ENCODE data around the gene GM2A. TPM values are rescaled to one million over a fixed set of nuclear protein-coding genes. Genes with fewer than 3 reads are reported as not detected.
"Not testable (repeated sequence)": the region's sequence is repeated elsewhere in the genome, so short reads cannot be mapped to it uniquely, and the experiment has no call there.

GM2A gene
- total RNA-seq, 1 donor from 2014 or later, result 18.5 TPM

- DNase-seq (ENCODE audit: low read depth, low spot score), result no peak
These were observed 32.7 kb downstream of the GM2A start for GRCh38 chr5:151285683-151286082.

DNA sequence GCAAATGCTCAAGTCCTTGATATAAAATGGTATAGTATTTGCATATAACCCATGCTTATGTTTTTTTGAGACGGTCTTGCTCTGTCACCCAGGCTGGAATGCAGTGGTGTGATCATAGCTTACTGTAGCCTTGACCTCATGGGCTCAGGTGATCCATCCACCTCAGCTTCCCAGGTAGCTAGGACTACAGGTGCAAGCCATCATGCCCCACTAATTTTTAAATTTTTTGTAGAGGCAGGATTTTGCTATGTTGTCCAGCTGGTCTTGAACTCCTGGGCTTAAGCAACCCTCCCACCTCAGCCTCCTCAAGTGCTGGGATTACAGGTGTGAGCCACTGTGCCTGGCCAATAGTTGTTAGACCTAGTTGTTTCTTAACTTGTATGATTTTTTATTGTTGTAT, 33.3 kb downstream of the GM2A start:
- no peak for DNase-seq (ENCODE audit: low read depth, low spot score)

DNA sequence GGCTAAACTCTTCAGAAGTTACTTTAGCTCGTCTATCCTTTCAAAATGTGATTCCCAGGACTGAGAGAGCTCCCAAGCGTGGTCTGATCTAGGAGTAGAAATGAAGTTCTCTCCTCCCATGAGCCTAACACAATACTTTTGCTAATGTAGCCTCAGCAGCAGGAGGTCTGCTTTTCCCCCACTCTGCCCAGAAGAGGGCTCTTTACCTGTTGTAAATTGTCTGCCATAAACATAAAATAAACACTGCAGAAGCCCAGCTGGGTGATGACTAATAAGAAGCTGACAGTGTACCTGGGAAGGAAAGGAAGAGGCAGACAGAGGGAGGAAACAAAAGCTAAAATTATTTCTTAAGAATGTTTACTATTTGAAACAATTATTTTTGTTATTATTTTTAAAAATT, 35.2 kb downstream of the GM2A start:
- no peak for DNase-seq (ENCODE audit: low read depth, low spot score)

GRCh38 chr5:151293624-151294023, 40.6 kb downstream of the GM2A start:
- DNase-seq (ENCODE audit: low read depth, low spot score), result no peak

- no peak for DNase-seq (ENCODE audit: low read depth, low spot score)
These were observed 42.2 kb downstream of the GM2A start for GRCh38 chr5:151295138-151295537.

DNA sequence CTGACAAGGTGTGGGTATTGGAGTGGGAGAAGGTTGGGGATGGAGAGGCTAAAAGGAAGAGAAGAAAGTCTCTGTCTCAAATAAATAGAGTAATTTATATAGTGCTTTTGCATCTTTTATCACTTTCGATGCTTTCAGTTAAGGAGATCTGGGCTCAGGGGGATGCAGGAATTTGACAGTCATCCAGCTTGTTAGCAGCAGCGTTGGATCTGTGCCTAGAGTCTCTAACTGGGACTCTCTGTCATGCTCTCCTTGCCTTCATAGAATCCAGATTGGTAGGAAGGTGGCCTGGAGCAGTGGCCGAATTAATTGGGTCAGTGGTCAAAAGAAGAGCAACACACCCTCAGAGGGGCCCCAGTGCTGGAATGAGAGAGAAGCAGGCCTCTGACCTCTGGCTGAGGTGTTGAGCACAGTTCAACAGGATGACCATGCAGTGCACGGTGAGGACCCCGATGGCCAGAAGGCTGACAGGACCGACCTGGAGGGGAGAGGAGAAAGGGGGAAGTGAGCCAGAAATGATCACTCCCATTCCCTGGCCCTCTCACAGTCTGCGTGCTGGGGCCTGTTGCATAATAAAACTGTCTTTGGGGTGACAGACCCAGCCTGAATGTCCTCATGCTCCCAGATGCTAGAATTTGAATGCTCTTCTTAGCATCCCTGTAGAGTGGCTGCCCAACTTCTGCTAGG, 42.9 kb downstream of the GM2A start:
- DNase-seq (ENCODE audit: low read depth, low spot score), result no peak

GRCh38 chr5:151296478-151296830, 43.5 kb downstream of the GM2A start:
- DNase-seq (ENCODE audit: low read depth, low spot score), result no peak

- DNase-seq (ENCODE audit: low read depth, low spot score), result no peak
These were observed 44.0 kb downstream of the GM2A start for GRCh38 chr5:151296974-151297373.

DNA sequence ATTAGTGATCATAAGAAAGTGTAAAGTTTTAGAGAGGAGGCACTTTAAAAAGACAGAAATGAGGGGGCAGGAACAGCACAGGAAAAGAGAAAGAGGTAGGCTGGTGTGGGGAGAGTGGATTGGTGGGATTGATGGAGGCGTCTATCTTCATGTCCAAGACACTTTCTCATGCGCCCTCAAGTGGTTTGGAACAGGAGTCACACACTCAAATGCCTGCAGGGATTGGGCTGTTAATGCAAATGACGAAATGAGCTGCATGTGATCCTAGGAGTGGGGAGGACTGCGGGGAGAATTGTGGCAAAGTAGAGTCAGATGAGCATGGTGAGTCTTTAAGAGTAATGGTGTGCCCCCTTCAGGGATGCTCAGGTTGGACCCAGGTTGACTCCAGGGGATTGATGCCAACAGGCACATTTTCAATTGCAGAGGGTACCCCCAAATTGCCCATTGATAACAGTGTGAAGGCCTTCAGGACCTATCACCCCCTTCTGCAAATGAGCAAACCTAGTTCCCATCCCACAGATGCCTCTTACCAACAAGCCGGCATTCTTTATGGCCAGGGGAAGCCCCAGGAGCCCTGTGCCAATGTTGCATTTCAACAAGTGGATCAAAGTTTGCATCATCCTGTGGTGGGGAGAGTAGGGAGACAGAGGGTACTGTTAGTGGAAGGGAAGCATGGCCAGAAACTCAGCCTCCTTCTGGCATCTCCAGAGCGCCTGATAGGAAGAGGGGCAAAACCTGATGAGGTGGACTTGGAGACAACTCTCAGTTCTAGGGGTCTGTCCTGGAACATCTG, 45.3 kb downstream of the GM2A start:
- peak; percentile 4 for DNase-seq (ENCODE audit: low read depth, low spot score)

GRCh38 chr5:151303666-151304065, 50.7 kb downstream of the GM2A start, which contains the start of gene SLC36A3:
TSS of gene SLC36A3 (minus strand) at chr5:151303766. CDS start at chr5:151303354, 412 bp downstream.
- DNase-seq (ENCODE audit: low read depth, low spot score), result no peak

GRCh38 chr5:151309266-151309665, 56.3 kb downstream of the GM2A start:
- not testable (repeated sequence) for DNase-seq (ENCODE audit: low read depth, low spot score)

DNA sequence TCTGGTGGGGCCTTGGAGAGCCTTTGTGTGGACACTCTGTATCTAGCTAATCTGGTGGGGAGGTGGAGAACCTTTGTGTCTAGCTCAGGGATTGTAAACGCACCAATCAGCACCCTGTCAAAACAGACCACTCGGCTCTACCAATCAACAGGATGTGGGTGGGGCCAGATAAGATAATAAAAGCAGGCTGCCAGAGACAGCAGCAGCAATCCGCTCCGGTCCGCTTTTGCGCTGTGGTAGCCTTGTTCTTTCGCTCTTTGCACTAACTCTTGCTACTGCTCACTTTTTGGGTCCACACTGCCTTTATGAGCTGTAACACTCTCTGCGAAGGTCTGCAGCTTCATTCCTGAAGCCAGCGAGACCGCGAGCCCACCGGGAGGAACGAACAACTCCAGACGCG, 56.8 kb downstream of the GM2A start:
- DNase-seq (ENCODE audit: low read depth, low spot score), result not testable (repeated sequence)

- DNase-seq (ENCODE audit: low read depth, low spot score), result no peak
These were observed 57.9 kb downstream of the GM2A start for GRCh38 chr5:151310932-151311331.

DNA sequence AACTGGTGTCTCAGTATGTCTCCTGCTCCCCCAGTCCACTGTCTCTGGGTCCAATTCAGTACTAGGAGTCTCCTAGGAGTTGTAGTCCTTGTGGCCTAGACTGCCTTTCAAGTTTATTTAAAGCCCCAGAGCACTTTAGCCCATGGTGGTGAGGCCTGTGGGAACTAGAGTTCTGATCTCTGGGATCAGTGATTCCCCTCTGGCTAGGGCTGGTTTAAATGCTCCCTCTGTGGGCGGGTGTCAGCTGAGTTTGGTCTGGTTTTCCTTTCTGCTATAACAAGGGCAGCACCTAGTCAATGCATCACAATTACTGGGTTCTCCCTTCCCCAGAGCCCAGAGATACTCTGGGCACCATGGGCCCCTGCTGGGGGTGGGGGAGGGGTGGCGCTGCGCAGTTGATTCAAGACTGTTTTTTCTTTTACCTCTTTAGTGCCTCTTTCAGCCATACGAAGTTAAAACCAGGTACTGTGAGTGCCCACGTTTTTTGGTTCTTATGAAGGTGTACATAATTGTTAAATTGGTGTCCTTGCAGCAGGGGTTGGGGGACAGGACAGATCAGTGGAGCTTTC, 59.9 kb downstream of the GM2A start:
- no peak for DNase-seq (ENCODE audit: low read depth, low spot score)

- DNase-seq (ENCODE audit: low read depth, low spot score), result no peak
These were observed 60.4 kb downstream of the GM2A start for GRCh38 chr5:151313357-151313756.

DNA sequence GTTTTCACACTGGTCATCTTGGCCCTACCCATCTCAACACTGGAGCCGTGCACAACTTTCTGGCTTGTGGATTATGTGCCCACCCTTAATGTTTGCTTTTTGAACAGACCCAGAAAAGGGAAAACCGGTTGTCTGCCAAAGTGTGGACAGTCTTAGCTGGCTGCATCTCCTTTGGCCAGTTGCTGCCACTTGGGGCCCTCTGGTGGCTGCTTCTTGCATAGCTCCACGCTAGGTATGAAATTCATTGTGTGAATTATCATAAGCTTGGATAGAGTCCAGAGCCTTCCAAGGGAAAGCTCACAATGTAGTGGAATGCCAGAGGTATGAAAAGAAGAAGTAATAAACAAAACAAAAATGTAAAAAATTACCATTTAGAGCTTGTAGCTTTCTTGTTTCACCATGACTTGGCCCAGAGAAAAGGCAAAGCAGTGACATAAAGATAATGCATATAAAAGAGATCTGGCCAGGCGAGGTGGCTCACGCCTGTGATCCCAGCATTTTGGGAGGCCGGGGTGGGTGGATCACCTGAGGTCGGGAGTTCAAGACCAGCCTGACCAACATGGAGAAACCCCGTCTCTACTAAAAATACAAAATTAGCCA, 63.1 kb downstream of the GM2A start:
- DNase-seq (ENCODE audit: low read depth, low spot score), result peak; percentile 30

GRCh38 chr5:151317871-151318270, 64.9 kb downstream of the GM2A start:
- DNase-seq (ENCODE audit: low read depth, low spot score), result no peak

- no peak for DNase-seq (ENCODE audit: low read depth, low spot score)
These were observed 66.1 kb downstream of the GM2A start for GRCh38 chr5:151318850-151319732.

All from pulmonary artery endothelial cell (primary cell).